ENCODE results near the gene GLT6D1.
"Not testable (repeated sequence)": the region's sequence is repeated elsewhere in the genome, so short reads cannot be mapped to it uniquely, and the experiment has no call there.

GLT6D1 gene

GRCh38 chr9:135639196-135639595, at the start of gene GLT6D1:
Gene GLT6D1 (minus strand): TSS chr9:135639540. CDS start chr9:135639187, 353 bp downstream.
- no peak for DNase-seq

GRCh38 chr9:135689011-135689410, 49.7 kb upstream of the GLT6D1 start:
- DNase-seq: no peak

GRCh38 chr9:135687216-135687615, 47.9 kb upstream of the GLT6D1 start:
- DNase-seq: no peak

- DNase-seq: no peak
Measured at GRCh38 chr9:135684691-135685090, 45.4 kb upstream of the GLT6D1 start.

GRCh38 chr9:135683401-135684034, 44.2 kb upstream of the GLT6D1 start:
- DNase-seq: no peak

- DNase-seq: no peak
Measured at GRCh38 chr9:135681161-135681560, 41.8 kb upstream of the GLT6D1 start.

- DNase-seq: no peak
Measured at GRCh38 chr9:135680056-135680455, 40.7 kb upstream of the GLT6D1 start.

GRCh38 chr9:135678236-135679017, 39.1 kb upstream of the GLT6D1 start:
- DNase-seq: no peak

GRCh38 chr9:135677641-135678168, 38.4 kb upstream of the GLT6D1 start:
- no peak for DNase-seq

GRCh38 chr9:135676891-135677290, 37.6 kb upstream of the GLT6D1 start:
- no peak for DNase-seq

GRCh38 chr9:135674977-135675376, 35.6 kb upstream of the GLT6D1 start:
- DNase-seq: no peak

GRCh38 chr9:135673941-135674340, 34.6 kb upstream of the GLT6D1 start:
- DNase-seq: no peak

- not testable (repeated sequence) for DNase-seq
Measured at GRCh38 chr9:135672786-135673185, 33.4 kb upstream of the GLT6D1 start.

- DNase-seq: no peak
Measured at GRCh38 chr9:135671591-135672041, 32.3 kb upstream of the GLT6D1 start.

- no peak for DNase-seq
Measured at GRCh38 chr9:135670721-135671590, 31.6 kb upstream of the GLT6D1 start.

- no peak for DNase-seq
Measured at GRCh38 chr9:135669616-135670285, 30.4 kb upstream of the GLT6D1 start.

GRCh38 chr9:135669018-135669417, 29.7 kb upstream of the GLT6D1 start:
- DNase-seq: not testable (repeated sequence)

GRCh38 chr9:135667463-135668001, 28.2 kb upstream of the GLT6D1 start:
- no peak for DNase-seq

- DNase-seq: no peak
Measured at GRCh38 chr9:135666534-135667462, 27.5 kb upstream of the GLT6D1 start.

GRCh38 chr9:135665795-135666189, 26.5 kb upstream of the GLT6D1 start:
- no peak for DNase-seq

All from activated effector memory CD4-positive, alpha-beta T cell treated with Interleukin-2 at 50 U/mL for 16 hours (primary cell).